ENCODE results near the gene TERF2IP. TPM values are rescaled to one million over a fixed set of nuclear protein-coding genes. Genes with fewer than 3 reads are reported as not detected.

The TERF2IP gene, protein sequence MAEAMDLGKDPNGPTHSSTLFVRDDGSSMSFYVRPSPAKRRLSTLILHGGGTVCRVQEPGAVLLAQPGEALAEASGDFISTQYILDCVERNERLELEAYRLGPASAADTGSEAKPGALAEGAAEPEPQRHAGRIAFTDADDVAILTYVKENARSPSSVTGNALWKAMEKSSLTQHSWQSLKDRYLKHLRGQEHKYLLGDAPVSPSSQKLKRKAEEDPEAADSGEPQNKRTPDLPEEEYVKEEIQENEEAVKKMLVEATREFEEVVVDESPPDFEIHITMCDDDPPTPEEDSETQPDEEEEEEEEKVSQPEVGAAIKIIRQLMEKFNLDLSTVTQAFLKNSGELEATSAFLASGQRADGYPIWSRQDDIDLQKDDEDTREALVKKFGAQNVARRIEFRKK
- total RNA-seq: 10 to 100 TPM; 49.1 to 91.6 (median 66.2) TPM

DNA sequence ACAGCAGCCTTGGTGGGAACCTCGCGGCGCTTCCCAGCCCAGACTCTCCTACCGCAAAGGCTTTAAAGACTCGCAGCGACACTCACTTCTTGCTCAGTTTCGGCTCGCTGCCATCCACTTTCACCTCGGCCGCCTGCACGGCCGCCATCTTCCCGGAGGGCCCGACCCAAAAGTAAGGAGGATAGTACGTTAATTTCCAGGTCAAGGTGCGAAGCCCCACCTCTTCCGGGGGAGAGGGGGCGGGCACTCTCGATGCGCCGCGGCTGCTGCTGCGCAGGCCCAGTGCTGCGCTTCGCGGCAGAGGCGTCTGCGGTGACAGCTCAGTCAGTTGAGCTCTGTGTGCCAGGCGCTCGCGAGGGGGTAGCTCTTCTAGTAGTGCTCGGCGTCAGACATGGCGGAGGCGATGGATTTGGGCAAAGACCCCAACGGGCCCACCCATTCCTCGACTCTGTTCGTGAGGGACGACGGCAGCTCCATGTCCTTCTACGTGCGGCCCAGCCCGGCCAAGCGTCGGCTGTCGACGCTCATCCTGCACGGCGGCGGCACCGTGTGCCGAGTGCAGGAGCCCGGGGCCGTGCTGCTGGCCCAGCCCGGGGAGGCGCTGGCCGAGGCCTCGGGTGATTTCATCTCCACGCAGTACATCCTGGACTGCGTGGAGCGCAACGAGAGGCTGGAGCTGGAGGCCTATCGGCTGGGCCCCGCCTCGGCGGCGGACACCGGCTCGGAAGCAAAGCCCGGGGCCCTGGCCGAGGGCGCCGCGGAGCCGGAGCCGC is at the start of gene TERF2IP, which contains the start of gene KARS1:
TSS of gene TERF2IP (plus strand) at position 282 of the 773 bp plus-strand sequence. CDS start at position 392, 110 bp downstream.
TSS of gene KARS1 (minus strand) at position 174 of the 773 bp plus-strand sequence. CDS start at position 148, 26 bp downstream.
- TF ChIP-seq, protein P1, sequence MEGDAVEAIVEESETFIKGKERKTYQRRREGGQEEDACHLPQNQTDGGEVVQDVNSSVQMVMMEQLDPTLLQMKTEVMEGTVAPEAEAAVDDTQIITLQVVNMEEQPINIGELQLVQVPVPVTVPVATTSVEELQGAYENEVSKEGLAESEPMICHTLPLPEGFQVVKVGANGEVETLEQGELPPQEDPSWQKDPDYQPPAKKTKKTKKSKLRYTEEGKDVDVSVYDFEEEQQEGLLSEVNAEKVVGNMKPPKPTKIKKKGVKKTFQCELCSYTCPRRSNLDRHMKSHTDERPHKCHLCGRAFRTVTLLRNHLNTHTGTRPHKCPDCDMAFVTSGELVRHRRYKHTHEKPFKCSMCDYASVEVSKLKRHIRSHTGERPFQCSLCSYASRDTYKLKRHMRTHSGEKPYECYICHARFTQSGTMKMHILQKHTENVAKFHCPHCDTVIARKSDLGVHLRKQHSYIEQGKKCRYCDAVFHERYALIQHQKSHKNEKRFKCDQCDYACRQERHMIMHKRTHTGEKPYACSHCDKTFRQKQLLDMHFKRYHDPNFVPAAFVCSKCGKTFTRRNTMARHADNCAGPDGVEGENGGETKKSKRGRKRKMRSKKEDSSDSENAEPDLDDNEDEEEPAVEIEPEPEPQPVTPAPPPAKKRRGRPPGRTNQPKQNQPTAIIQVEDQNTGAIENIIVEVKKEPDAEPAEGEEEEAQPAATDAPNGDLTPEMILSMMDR (IDR thresholded peaks at IDR 0.05; ENCODE audit: low read depth): no peak

DNA sequence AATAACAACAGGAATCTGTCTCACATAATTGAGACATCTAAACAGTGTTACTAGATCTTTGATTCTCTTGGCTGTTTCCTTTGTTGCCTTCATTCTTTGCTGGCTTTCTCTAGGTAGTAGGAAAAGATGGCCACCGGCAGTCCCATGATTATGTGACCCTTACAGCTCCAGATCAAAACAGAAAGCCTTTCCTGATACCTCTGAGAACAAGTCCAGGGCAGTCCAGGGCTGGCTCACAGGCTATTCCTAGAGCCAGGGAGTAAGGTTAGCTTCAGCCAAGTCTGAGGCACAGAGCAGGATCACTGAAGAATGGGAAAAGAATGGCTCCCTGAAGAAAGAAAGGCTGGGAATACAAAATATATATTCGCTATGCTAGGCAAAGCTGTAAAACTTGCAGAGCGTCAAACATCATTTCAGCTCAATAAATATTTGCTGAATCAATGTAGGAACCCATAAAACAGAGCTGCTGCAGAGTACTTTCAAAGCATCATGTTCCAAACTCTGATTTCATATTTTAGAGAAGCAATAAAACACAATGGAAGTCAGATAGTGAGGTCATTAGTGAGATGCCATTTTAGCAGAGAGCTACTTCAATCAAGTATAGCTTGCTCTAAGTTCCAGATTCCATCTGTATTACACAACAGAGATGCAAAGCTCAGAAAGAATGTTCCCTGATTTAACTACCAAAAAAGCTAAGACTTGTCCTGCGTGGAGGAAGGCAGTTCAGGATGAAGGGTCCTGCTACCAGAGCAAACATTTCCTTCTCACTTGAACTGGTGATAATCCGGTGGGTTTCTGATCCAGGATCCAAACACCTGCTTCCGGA is 47.9 kb upstream of the TERF2IP start:
- TF ChIP-seq, protein P1 (IDR thresholded peaks at IDR 0.05; ENCODE audit: low read depth): no peak

DNA sequence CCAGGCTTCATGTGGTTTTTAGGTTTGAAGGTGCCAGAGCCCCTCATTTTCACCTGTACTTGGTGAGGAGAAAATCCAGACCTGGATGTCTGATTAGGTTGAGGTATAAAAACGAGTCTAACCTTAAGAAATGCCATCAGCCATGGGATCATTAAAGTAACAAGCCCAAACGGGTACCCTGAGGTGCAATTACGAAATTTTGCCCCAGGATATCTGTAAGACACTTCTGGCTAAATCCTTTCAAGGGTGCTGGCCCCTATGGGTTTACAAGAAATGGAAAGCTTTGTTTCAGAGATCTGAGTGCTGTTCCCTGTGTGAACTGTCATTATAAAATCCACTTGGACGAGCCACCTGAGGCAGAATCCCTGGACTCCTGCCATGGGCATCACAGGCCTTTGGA is 44.3 kb upstream of the TERF2IP start:
- TF ChIP-seq, protein P1 (IDR thresholded peaks at IDR 0.05; ENCODE audit: low read depth): no peak

DNA sequence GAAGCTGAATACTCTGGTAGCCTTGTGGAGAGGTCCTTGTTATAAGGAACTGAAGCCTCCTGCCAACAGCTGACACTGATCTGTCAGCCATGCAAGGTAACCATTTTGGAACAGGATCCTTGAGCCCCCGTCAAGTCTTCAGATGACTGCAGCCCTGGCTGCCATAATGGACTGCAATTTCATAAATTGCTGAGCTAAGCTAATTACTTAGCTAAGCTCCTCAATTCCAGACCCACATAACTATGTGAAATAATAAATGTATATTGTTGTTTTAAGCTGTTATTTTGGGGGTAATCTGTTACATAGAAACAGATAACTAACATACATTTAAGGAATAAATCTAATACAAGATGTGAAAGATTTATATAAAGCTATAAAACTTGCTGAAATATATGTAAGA is 41.1 kb upstream of the TERF2IP start:
- TF ChIP-seq, protein P1 (IDR thresholded peaks at IDR 0.05; ENCODE audit: low read depth): no peak

DNA sequence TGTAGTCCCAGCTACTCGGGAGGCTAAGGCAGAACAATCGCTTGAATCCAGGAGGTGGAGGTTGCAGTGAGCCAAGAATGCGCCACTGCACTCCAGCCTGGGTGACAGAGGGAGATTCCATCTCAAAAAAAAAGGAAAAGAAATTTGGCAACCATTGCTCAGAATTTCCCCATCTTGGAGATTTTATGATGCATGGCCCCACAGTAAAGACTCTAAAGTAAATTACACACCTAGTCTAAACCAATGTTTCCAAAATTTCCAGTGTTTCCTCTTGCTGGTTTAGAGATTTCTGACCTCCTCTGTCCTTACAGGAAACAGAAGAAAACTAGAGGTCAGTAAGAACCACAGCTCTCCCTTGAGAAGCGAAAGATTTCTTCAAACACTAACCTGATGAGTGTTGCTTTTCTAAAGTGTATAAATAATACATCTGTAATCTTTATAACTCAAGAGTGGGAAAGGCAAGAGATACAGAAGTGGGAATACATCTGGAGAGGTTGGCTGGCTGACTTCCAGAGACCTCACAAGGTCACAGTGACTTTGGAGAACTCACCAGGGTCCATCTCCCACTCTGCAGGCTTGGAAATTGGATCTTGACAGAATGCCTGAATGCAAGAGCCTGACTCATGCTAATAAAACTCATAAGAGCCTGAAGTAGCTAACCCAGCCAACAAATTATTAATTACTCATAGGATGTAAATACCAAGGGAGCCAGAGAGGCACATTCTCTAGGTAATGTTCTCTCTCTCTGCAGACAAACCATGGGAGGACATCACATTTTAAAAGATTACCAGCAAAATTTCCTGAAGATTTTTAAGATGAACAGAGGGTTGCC is 33.3 kb upstream of the TERF2IP start:
- TF ChIP-seq, protein P1 (IDR thresholded peaks at IDR 0.05; ENCODE audit: low read depth): no peak

DNA sequence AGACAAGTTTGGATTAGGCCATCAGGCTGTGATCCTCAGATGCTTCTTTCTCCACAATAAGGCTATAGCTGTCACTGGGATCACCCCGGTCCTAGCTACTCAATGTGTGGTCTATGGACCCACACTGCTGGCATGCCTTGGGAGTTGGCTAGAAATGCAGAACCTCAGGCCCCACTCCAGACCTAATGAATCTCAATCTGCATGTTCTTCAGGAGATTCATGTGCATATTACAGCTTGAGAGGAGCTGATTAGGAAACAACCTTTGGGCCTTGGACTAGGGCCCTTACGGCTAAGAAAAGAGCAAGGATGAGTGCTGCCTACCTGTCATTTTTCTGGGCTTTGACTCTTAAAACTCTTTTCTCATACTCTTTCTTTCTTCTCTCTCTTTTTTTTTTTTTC is 32.0 kb upstream of the TERF2IP start:
- TF ChIP-seq, protein P1 (IDR thresholded peaks at IDR 0.05; ENCODE audit: low read depth): no peak

Data from subcutaneous adipose tissue (tissue), 4 donors.